Caco-2 (cell line): ENCODE results near the gene RUFY3. TPM values are rescaled to one million over a fixed set of nuclear protein-coding genes. Genes with fewer than 3 reads are reported as not detected.

Experiments used
- BruUV-seq: library from RNA; stranded (reverse); fragments of 400-500 nt; replicated peaks from 2 replicates; lab custom pipeline; 2021; lab: Mats Ljungman, UMichigan
- CTCF ChIA-PET: fragments of 300-600 bp; sonication (Branson Sonifier 250); formaldehyde crosslinking; loops from one replicate; lab custom pipeline; 2022; ENCODE audit warnings: antibody characterized with exemption; lab: Charles Lee
- POLR2A ChIA-PET: fragments of 300-600 bp; sonication (Branson Sonifier 250); formaldehyde crosslinking; loops from one replicate; lab custom pipeline; 2022; ENCODE audit warnings: antibody characterized with exemption; lab: Charles Lee
- DNase-seq, 2 experiments: peaks; one replicate each; pipeline versions ENCODE4 v3.0.0 to v3.0.0-alpha.2; 2020 to 2022
- H3K27me3 ChIP-seq: replicated peaks from 2 replicates; pipeline ENCODE4 v1.6.0; 2011; ENCODE audit warnings: low read length; ENCODE audit not compliant: control insufficient read depth, insufficient read depth
- H3K36me3 ChIP-seq: 2 replicates; pipeline ENCODE4 v1.5.1; 2011; ENCODE audit warnings: low read length; ENCODE audit not compliant: control insufficient read depth, insufficient read depth
- H3K4me1 ChIP-seq: fragments of 250-450 bp; sonication (Bioruptor Pico); 2 replicates; pipeline ENCODE4 v1.5.1; 2020; ENCODE audit warnings: mild to moderate bottlenecking
- H3K4me3 ChIP-seq: 2 replicates; pipeline ENCODE4 v1.5.1; 2011; ENCODE audit warnings: low read depth, mild to moderate bottlenecking, control low read depth, low read length
- H3K9me3 ChIP-seq: fragments of 250-450 bp; sonication (Bioruptor Pico); 2 replicates; pipeline ENCODE4 v1.5.1; 2020; ENCODE audit warnings: mild to moderate bottlenecking, moderate library complexity
- H3K27ac Mint-ChIP-seq: one replicate; pipeline ENCODE4 v1.8.0; 2022; ENCODE audit warnings: mixed read lengths; ENCODE audit not compliant: unreplicated experiment
- H3K27me3 Mint-ChIP-seq: one replicate; pipeline ENCODE4 v1.8.0; 2022; ENCODE audit warnings: mixed read lengths; ENCODE audit not compliant: insufficient read depth, unreplicated experiment
- H3K36me3 Mint-ChIP-seq: one replicate; pipeline ENCODE4 v1.8.0; 2022; ENCODE audit warnings: mild to moderate bottlenecking, mixed read lengths; ENCODE audit not compliant: insufficient read depth, unreplicated experiment
- H3K4me1 Mint-ChIP-seq: one replicate; pipeline ENCODE4 v1.8.0; 2022; ENCODE audit warnings: low read depth, mixed read lengths; ENCODE audit not compliant: unreplicated experiment
- H3K4me3 Mint-ChIP-seq: one replicate; pipeline ENCODE4 v1.8.0; 2022; ENCODE audit warnings: mild to moderate bottlenecking, moderate library complexity, mixed read lengths; ENCODE audit not compliant: unreplicated experiment
- H3K9me3 Mint-ChIP-seq: one replicate; pipeline ENCODE4 v1.8.0; 2022; ENCODE audit warnings: mixed read lengths; ENCODE audit not compliant: unreplicated experiment
- CTCF ChIP-seq, 2 experiments: fragments of 200-600 bp in 1 of 2; IDR thresholded peaks; 1 replicate in 1 of 2; 2 replicates in 1 of 2; pipeline versions ENCODE4 v1.5.1 to v1.8.0; 2011 to 2022; ENCODE audit warnings: antibody characterized with exemption in 1 of 2, control low read depth in 1 of 2, inconsistent platforms in 1 of 2, low read depth in 1 of 2, low read length in 1 of 2, mild to moderate bottlenecking in 1 of 2, moderate library complexity in 1 of 2; ENCODE audit not compliant: insufficient read depth in 1 of 2, severe bottlenecking in 1 of 2, unreplicated experiment in 1 of 2
- intact Hi-C: fragments of 100-400 bp; cut with micrococcal nuclease; formaldehyde crosslinking; loops from one replicate; pipeline ENCODE4 v1.10.0; 2022; ENCODE audit not compliant: unreplicated experiment
- total RNA-seq: library from RNA; stranded (reverse); gene quantifications from 2 replicates; pipeline ENCODE4 v1.2.3, GENCODE V29; 2022

Gene RUFY3
- total RNA-seq, 1 experiment from 2014 or later, result 36.6 TPM

- H3K4me3 Mint-ChIP-seq, result no peak overlapping the region
- CTCF ChIA-PET, result interaction anchor here (0.5 kb wide), 1 partner anchor 14 kb away, joined by 5 read pairs; no protein-coding TSS in a partner anchor
- intact Hi-C loops, result no loop called here
- H3K27ac Mint-ChIP-seq, result no peak overlapping the region
- Histone ChIP-seq H3K36me3 (no peaks in the 10 kb centered on the region), H3K9me3 (no peaks in the 10 kb centered on the region), H3K4me1 (no peaks in the 10 kb centered on the region), H3K4me3 (no peak overlapping the region), H3K27me3 (no peaks in the 10 kb centered on the region)
- no peaks in the 10 kb centered on the region for H3K36me3 Mint-ChIP-seq
- no peak for TF ChIP-seq CTCF (IDR thresholded peaks at IDR 0.05; ENCODE audit: insufficient read depth in 1 of 2, low read depth in 1 of 2, low read length in 1 of 2, severe bottlenecking in 1 of 2, unreplicated experiment in 1 of 2)
- H3K27me3 Mint-ChIP-seq, result no peaks in the 10 kb centered on the region
- H3K4me1 Mint-ChIP-seq, result no peaks in the 10 kb centered on the region
- no TSS peak for BruUV-seq
- POLR2A ChIA-PET, result interaction anchor here (0.7 kb wide), 1 partner anchor 64 kb away, joined by 4 read pairs; no protein-coding TSS in a partner anchor
- no peak for DNase-seq
- H3K9me3 Mint-ChIP-seq, result no peaks in the 10 kb centered on the region
Measured at GRCh38 chr4:70749313-70749712, 27.5 kb downstream of the RUFY3 start.

- CTCF ChIA-PET, result no interaction called here
- Mint-ChIP-seq H3K36me3 (peaks cover 7% of the 10 kb centered on the region), H3K27me3 (no peaks in the 10 kb centered on the region), H3K4me1 (no peaks in the 10 kb centered on the region), H3K27ac (no peak overlapping the region), H3K4me3 (no peak overlapping the region), H3K9me3 (no peaks in the 10 kb centered on the region)
- no peak overlapping the region for H3K4me3 ChIP-seq
- no peaks in the 10 kb centered on the region for H3K9me3 ChIP-seq
- no peaks in the 10 kb centered on the region for H3K27me3 ChIP-seq
- intact Hi-C loops, result no loop called here
- H3K4me1 ChIP-seq, result no peaks in the 10 kb centered on the region
- no peak for TF ChIP-seq CTCF (IDR thresholded peaks at IDR 0.05; ENCODE audit: insufficient read depth in 1 of 2, low read depth in 1 of 2, low read length in 1 of 2, severe bottlenecking in 1 of 2, unreplicated experiment in 1 of 2)
- H3K36me3 ChIP-seq, result no peaks in the 10 kb centered on the region
- no TSS peak for BruUV-seq
- DNase-seq, result no peak
- POLR2A ChIA-PET, result no interaction called here
Measured at GRCh38 chr4:70752236-70752635, 30.5 kb downstream of the RUFY3 start.

GRCh38 chr4:70753630-70754029 lies 31.9 kb downstream of the RUFY3 start:
- no TSS peak for BruUV-seq
- H3K4me3 ChIP-seq, result no peak overlapping the region
- no peak for TF ChIP-seq CTCF (IDR thresholded peaks at IDR 0.05; ENCODE audit: insufficient read depth in 1 of 2, low read depth in 1 of 2, low read length in 1 of 2, severe bottlenecking in 1 of 2, unreplicated experiment in 1 of 2)

More at GRCh38 chr4:70753630-70754029, 31.9 kb downstream of the RUFY3 start:
- no peaks in the 10 kb centered on the region for H3K9me3 ChIP-seq
- Mint-ChIP-seq H3K27me3 (no peaks in the 10 kb centered on the region), H3K4me1 (no peaks in the 10 kb centered on the region), H3K36me3 (peaks cover 7% of the 10 kb centered on the region), H3K27ac (no peak overlapping the region), H3K9me3 (no peaks in the 10 kb centered on the region), H3K4me3 (no peak overlapping the region)
- intact Hi-C loops, result no loop called here
- CTCF ChIA-PET, result no interaction called here
- DNase-seq, result no peak
- no peaks in the 10 kb centered on the region for H3K27me3 ChIP-seq
- H3K4me1 ChIP-seq, result no peaks in the 10 kb centered on the region
- H3K36me3 ChIP-seq, result no peaks in the 10 kb centered on the region
- POLR2A ChIA-PET, result no interaction called here
